HG02571 (cell line): ENCODE results near the gene ING5.
A peak's percentile ranks its signal among the peaks of the same experiment; 100 is the strongest.

Experiments
- ATAC-seq: cut with Tn5 transposase; IDR thresholded peaks from one replicate; pipeline ENCODE4 v1.9.1; 2021; ENCODE audit warnings: mild to moderate bottlenecking, moderate library complexity; ENCODE audit not compliant: unreplicated experiment

The ING5 gene

DNA sequence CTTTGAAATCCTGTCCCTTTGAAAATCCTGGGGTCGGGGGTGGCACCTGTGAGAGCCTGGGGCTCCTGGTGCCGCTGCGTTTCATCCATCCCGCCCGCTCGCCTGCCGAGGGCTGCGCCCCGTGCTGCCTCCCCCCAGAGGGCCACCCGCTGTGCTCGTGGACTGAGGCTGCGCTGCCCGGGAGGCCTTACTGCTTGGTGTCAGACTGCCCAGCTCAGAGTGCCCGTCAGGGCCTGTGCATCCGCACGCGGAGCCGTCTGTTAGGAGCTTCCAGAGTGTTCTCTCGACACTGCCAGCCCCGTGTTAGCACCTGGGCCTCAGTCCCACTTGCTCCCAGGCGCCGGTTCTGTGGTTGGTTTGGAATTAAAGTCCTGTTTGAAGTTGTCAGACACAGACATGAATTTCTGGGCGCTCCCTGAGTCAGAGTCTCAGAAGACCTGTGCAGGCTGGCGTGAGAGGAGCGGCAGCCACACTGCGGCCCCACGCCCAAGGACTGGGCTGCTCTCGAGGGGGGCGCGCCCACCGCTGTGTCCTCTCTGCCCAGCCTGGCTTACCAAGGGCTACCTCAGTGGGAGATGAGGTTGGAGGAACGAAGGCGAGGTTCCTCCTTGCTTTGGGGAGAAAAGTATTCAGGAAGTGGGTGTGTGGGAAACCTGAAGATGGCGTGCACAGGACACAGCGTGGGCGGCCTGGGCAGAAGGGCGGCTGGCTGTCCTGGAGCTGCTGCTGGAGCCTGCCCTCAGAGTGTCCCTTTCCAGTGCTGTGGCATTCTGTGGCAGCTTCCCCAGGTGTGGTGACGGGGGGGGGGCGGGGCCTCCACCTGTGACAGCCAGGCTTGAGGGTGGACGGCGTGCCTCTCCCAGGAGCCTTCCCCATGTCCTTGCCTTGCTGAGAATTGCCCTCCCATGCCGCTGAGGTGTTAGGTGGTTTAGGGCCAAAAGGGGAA lies 29.3 kb upstream of the ING5 start:
- ATAC-seq = no peak

DNA sequence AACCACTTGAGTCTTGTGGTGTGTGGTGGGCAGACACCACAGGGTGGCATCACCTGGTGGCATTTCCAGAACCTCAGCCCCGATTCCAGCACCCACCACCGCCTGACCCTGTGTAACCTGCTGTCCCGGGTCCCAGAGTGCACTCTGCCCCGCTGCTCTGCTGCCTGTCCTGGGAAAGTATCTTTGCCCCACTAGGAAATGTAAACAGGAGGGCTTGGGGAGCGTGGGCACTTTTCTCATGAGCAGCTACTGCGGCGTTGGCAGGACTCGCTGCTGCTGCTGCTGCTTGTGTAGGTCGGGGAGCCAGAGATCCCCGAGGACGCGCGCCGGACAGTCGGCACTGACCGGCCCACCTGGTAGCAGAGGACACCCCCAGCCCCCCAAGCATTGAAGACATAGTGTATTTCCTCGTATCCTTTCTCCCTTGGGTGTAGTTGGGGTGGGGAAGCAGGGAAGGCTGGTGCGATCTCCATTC lies 28.6 kb upstream of the ING5 start:
- ATAC-seq = no peak

DNA sequence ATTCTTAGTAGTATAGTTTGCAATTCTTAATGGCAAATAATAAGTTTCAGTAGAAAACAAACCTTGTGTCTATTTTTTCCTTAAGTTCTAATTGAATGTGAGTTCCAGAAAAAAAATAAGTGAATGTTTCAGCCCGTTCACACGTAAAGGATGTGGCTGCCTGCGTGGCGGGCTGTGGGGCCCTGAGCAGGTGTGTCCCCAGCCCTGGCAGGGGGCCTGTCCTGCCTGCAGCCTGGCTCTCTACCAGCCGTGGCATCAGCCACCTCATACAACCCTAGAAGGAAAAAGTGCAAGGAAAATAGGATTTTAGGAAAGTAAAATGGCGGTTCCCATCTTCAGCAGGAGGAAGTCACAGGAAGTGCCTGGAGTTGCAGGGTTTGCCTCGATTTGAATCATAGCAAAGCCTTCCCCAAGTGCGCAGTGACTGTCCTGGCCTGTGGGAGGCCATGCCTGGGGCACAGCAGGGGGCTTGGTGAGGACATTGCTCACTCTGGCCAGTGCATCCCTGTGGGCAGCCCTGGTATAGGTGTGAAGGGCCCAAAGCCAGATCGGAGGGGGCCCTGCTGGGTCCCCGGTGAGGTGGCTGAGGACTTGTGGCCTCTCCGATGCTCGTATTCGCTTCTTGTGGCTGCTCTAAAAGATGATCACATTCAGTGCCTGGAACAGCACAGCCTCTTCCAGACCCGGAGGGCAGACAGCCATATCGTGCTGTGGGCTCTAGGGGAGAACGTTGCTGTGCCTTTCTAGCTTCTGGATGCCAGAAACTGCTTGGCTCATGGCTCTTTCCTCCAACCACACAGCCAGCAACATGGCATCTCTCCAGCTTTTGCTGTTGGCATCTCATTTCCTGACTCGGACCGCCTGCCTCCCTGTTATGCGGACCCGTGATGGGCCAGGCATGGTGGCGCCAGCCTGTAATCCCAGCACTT lies 27.8 kb upstream of the ING5 start:
- ATAC-seq = no peak

DNA sequence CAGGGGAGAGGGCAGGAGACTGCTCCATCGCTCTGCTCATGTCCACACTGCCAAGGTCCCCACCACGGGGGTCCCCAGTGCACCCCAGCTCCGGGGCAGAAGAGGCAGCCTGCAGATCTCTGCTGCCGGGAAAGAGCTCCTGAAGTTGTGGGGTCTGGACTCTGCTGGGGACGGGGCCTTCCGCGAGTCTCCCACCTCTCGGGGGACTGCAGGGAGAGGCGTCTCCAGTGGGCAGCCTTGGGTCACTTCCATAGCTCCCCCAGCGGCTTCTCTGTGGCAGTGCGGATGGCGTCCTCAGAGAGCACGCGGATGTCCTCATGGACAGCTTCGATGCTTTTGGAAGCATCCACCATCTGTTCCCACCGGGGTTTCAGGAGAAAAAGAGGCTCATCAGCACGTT lies 26.0 kb upstream of the ING5 start:
- no peak for ATAC-seq

DNA sequence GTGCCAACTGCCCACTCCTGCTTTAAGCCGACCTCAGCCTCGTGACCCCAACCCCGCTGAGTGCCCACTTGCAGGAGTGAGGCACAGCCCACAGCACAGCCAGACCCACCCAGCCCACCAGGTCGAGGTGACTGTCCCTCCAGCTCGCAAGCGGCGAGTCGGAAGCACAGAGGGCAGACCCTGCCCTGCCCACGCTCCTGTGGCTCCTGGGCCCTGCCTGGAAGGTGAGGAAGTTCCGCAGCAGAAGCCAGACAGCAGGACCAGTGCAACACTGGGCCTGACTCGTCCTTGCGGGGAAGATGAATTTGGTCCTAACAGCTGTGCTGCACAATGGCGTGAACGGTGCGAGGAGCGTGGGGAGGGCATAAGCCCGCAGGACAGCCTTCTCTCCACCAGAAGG lies 25.2 kb upstream of the ING5 start:
- no peak for ATAC-seq

DNA sequence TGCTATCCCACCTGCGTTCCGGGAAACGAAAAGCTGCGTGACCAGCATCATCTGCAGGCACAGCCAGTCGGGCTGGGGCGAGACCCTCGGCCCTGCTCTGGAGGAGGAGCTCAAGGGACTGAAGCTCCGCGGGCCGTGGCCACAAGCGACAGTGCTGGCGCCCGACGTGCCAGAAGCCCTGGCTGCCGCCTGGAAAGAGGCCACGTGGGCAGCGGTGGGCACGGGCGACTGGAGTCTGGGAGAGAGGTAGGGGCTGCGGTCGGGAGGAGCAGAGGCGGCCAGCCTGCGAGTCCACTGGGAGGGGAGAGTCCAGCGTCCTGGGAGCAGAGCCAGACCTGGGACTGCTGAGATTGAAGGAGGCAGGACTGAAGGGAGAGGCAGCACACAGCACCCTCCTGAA lies 24.4 kb upstream of the ING5 start:
- ATAC-seq = no peak

DNA sequence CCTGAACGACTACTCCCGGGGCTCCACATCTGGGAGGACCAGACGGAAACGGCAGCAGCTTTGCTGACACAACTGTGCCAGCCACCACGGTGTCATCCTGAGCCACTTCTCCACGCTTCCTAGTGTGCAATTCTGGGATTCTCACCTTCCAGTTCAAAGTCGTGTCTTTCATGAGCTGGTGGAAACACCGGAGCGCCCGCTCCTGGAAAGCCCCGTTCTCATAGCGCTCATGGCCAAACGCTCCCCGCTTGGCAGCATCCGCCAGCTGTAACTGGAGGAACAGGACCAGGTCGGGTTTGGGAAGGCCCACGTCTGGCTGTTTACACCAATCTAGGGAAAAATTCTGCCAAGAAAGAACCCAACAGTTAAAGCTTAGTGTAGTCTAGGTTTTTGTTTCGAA lies 23.5 kb upstream of the ING5 start:
- ATAC-seq = no peak

DNA sequence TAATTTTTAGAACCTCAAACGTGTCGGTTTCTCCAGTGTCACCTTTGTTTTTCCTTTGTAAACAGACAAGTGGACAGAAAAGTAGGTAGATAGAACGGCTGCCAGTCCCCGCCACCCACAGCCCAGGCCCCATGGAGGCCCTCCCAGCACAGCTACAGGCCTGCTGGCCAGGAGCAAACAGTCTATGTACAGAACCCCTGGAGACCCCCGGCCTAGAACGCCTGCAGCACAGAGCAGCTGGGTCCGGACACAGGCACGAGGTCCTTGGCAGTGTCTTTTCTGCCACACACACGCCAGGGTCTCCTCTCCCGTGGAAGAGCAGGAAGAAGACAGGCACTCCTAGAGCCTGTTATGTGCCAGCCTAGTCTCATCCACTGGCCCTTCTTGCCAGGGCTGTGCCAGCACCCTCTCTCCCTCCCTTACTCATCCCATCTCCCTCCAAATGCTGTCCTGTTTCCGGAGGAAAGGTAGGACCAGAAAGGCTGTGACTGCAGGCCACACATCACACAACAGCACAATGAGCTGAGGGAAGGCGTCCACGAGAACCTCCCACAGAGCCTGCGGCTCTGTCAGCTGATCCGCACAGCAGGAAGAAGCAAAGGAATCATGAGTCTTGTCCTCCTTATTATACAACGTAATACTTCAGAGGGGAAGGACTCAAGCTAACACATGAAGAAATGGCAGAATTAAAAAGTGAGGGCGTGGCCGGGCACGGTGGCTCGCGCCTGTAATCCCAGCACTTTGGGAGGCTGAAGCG lies 22.9 kb upstream of the ING5 start:
- no peak for ATAC-seq

DNA sequence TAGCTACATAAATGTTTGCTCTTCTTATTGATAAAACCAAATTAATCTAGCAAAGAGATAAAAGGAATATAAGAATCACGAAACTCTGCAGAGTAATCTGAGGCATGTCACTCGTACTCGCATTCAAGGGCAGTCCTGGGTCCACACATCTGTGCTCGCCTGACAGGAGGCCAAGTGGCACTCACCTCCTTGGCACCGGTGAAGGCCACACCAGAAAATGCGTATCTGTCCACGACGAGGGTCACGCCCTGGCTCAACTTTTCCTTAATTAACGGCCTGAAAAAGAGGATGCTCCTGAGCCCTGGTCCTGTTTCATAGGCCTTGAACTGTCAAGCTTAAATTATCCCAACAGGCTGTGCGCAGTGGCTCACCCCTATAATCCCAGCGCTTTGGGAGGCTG lies 21.8 kb upstream of the ING5 start:
- ATAC-seq = no peak

DNA sequence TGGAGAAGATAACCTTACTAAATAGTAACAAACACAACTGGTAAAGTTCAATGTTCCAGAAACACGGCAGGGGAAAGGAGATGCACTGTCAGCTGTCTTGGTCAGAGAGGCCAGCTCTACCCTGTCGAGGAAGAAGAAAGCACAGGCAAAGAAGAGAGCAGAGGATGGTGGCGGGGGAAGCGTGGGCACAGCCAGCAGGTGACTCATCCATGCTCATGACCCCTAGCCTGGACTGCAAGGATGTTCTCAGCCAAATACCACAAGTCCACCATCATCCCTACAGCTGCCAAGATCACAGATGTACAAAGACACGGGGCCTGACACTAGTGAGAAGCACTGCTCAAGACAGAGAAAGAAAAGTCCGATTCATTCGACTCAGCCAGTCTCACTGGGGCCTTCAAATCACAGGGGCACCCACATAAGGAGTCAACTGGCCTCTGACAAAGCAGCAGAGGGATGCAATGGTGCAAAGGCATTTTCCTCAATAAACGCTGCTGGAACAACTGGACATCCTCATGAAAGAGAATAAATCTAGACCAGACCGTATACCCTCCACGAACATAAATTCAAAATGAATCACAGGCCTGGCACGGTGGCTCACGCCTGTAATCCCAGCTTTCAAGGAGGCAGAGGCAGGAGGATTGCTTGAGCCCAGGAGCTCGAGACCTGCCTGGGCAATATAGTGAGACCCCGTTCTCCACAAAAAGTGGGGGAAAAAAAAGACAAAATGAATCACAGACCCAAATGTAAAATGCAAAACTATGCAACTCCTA lies 20.8 kb upstream of the ING5 start:
- no peak for ATAC-seq

DNA sequence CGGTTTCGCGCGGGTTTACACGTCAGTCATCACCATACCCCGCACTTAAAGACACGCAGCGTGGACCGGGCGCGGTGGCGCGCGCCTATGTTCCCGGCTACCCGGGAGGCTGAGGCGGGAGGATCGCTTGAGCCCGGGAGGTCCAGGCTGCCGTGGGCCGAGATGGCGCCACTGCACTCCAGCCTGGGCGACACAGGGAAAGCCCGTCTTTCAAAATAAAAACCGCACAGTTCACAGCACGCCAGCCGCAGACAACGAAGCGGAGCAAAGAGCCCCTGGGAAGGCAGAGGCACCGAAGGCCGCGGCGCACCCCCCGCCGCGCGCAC lies 15.6 kb upstream of the ING5 start:
- ATAC-seq = no peak

DNA sequence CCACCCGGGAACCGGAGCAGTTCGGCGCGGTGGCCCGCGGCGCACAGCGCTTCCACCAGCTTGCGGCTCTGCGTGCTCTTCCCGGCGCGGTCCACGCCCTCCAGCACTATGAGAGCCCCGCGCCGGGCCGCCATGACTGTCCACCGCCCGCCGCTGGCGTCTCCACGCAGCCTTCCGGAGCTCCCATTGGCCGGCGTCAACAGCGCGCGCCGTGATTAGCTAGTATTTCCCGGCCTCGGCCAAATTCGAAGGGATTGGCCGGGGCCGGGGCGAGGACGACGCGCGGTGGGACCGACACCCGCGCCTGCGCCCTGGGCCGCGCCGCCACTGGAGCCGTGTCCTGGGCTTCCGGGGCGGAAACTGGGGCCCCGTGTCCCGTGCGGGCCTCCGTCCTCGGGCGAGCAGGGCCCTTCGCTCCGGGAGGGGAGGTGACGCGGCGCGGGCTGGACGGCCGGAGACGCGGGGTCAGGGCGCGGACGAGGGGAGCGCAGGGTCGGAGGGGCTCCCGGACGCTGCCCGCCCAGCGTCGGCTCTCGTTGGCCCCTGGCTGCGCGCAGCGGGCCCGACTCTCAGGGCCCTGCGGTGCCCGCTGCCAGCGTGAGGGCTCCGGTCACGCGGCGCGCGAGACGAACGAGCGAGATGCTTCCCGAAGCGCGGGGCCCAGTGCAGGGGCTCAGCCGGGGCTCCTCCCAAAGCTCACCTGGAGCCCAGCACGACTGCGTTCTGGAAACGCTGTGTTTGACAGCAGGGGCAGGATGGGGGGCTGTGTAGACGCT lies 15.0 kb upstream of the ING5 start, which contains the start of gene DTYMK:
Gene DTYMK (minus strand): TSS at position 166 of the 776 bp plus-strand sequence. CDS start 32 bp downstream, at position 134.
- peak; percentile 92 for ATAC-seq

DNA sequence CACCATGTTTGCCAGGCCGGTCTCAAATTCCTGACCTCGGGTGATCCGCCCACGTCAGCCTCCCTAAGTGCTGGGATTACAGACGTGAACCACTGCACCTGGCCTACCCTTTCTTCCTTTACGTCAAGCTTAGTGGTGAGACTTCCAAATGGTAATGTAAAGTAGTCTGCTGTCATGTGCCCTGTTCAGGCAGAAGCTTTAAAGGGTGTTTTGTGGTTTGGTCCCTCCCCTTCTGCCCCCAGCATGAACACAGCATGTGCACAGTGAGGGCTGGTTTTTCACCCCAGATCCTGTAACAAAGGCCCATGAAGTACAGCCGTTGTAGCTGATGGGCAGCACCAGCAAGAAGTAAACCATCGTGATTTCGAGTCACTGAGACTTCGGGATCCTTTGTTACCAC lies 12.5 kb upstream of the ING5 start:
- ATAC-seq = no peak

DNA sequence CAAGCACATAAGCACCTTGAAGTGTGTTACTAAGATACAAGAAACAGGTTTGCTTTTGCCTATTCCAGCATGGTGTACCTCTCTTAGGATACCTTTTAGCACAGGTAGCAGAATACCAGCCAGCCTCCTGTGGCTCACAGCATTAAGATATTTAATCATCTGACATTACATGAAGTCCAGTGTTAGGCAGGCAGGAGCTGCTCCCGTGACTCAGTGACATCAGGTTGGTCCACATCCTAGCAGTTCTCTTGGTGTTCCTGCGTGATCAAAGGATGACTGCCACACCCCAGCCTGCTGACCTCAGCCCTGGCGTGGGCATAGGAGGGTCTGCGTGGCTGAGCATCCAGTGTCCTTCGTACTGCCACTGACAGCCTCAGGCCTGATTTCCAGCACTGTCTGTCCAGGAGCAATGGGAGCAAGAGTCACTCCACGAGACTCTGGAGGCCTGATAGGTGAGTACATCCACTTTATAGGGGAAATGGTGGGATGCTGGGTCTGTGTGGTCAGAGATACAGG lies 11.6 kb upstream of the ING5 start:
- no peak for ATAC-seq

DNA sequence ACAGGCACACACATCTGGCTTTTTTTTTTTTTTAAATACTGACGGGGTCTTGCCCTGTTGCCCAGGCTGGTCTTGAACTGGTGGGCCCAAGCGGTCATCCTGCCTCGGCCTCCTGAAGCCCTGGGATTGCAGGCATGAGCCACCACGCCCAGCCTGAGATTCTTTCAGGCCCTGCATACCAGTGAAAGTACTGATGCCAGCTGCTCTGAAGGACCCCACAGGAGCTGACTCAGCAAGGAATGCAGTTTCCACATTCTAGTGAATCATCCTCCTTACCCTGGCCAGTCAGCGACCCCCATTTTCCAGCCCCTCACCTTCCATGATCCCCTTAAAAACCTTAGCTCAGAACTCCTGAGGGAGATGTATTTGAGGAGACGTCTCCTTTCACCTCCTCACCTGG lies 9.4 kb upstream of the ING5 start:
- ATAC-seq = no peak

DNA sequence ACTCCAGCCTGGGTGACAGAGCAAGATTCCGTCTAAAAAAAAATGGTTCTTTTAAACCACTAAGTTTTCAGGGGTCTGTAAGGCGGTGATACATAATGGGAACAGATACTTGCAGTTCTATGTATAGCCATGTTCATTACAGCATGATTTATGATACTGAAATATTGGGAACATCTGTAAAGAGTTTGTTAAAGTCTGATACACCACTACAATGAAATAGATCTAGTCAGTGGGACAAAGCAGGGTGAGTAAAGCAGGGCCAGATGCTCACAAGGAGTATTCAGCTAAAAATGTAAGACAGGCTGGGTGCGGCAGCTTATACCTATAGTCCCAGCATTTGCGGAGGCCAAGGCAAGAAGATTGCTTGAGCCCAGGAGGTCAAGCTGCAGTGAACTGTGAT lies 6.2 kb upstream of the ING5 start:
- no peak for ATAC-seq

DNA sequence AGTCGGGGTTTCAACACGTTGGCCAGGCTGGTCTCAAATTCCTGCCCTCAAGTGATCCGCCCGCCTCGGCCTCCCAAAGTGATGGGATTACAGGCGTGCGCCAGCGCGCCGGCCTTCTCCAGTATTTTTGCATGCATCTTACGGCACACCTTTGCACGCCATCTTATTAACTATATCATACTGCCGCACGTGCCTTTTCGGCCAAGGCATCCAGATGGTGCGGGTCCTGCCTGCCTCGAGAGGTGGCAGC lies 765 bp upstream of the ING5 start:
- no peak for ATAC-seq

DNA sequence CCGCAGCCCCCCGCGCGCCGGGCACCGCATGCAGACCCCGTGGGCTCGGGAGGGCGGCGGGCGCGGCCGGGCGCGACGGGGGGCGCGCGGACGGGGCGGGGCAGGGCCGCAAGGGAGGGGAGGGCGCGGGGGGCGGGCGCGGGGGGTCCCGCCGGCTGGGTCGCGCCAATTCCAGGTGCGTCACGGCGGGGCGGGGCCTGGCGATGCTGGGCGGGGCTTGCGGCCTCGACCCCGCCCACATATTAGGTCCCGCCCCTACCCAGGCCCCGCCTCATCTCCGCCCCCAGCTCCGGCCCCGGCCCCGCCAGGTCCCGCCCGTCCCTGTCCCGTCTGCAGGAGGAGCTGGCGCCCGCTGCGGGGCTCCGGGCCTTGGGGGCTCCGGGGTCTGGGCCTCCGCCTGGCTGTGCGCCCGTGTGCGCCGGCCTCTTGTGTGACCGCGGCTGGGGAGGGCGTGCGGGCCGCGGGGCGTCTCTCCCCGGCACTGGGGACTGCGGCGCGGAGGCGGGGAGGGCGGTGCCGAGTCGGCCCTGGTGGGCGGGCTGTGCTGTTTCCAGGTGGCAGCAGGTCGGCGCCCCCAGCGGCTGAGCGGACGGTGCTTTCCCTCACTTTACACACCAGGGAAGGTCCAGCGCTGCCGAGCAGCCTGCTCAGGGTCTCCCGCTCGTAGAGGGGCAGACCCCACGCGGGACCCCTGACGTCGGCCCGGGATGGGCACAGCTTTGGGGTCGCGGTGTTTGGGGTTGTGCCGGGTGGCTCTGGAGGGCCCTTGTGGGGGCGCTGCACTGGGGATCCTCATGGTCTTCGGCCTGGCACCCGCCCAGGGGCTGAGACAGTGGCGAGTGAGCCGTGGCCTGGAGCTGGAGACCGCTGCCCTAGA lies 554 bp downstream of the ING5 start:
- peak; percentile 65 for ATAC-seq
